Stimulated activated CD8-positive, alpha-beta memory T cell treated with anti-CD3 and anti-CD28 coated beads, Interleukin-7, amount 100 ng/mL, for 48 hours (primary cell): ENCODE measurements around the gene ATOSA.

Source experiments
- DNase-seq, 2 donors: peaks; one replicate each; pipeline ENCODE4 v3.0.0-alpha.2; 2020; ENCODE audit warnings: low read depth in 1 of 2; ENCODE audit errors: extremely low read depth in 1 of 2

The ATOSA gene

GRCh38 chr15:52652984-52653383 is 26.2 kb downstream of the ATOSA start:
- no peak for DNase-seq

GRCh38 chr15:52652286-52652685 is 26.9 kb downstream of the ATOSA start:
- DNase-seq = no peak

GRCh38 chr15:52651868-52652267 is 27.3 kb downstream of the ATOSA start:
- DNase-seq = no peak

- DNase-seq = no peak
These were observed 28.1 kb downstream of the ATOSA start for GRCh38 chr15:52651114-52651513.

- DNase-seq = no peak
These were observed 29.5 kb downstream of the ATOSA start for GRCh38 chr15:52649686-52650085.

- DNase-seq = no peak
These were observed 33.3 kb downstream of the ATOSA start for GRCh38 chr15:52645916-52646315.

GRCh38 chr15:52642386-52643361 is 36.5 kb downstream of the ATOSA start:
- DNase-seq = no peak

GRCh38 chr15:52636459-52636858 is 42.7 kb downstream of the ATOSA start:
- no peak for DNase-seq

- no peak for DNase-seq
These were observed 43.3 kb downstream of the ATOSA start for GRCh38 chr15:52635908-52636307.
